NCI-H2227 (cell line): ENCODE measurements around the gene HNRNPLL.
"Not testable (repeated sequence)": the region's sequence is repeated elsewhere in the genome, so short reads cannot be mapped to it uniquely, and the experiment has no call there.

ENCODE experiments used
- DNase-seq: peaks from one replicate; lab custom pipeline; 2025; ENCODE audit not compliant: unreplicated experiment; lab: John Stamatoyannopoulos, UW

Gene HNRNPLL

DNA sequence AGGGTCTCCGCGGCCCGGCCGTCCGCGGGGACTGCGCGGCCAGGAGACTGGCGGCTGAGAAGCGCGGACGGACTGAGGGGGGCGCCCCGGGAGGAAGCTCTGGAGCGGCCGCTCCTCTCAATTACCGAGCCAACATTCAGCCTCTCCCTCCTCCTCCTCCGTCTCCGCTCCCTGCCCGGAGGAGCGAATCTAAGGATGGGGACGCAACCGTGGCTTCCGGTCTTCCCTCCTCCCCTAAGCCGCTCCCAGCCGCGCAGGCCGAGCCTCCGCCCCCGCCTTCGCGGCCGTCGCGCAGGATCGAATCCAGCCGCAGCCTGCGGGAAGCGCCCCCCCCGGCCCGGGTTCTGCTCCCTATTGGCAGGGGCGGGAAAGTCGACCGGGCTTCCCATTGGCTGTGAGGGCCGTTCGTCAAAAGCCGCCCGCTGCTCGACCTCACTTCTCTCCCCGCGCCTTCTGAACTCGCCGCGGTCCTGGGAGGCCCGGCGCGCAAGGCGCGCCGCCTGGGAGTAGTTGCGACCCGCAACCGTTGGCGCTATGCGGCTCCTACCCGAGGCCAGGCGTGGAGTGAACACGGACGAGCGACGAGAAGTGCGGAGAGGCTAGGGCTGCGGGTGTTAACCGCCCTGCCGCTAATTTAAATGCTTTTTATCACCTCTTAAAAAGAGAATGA lies at the start of gene HNRNPLL:
TSS of gene HNRNPLL (minus strand) at position 197 of the 670 bp plus-strand sequence. CDS start 302 bp downstream, outside the sequence.
- DNase-seq, result peak; percentile 99

DNA sequence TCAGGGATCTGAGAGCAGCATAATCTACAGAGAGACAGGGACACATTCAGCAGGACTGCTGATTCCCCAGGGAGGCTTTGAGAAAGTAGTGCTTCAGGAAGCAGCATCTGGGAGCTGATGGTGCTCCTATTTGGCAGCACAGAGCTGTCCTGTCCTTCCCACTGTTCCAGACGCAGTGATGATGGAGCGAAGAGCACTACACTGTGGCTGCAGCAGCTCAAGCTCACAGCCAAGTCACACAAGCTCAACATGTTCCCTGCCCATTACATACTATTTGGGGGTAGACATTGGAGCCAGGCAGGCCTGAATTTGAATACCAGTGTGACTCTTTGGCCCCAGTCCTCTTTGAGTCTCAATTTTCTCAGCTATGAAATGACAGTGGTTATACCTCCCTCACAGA lies 48.0 kb upstream of the HNRNPLL start:
- no peak for DNase-seq

DNA sequence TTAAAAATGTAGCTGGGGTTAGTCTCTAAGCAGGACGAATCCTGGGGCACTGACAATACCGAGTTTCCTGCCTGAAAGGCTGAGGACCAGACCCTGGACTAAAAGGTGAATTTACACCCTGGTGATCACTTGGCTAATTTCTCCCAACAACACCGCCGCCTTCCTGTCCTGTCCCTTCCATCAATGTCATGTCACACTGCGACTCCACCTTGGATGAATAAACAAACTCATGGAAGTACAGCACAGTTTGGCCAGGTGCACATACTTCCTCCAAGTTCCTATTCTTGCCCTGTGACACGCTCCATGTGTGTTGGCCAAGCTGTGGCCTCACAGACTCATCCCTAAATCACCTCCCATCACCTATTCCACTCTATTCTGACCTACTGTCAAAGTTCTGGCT lies 47.3 kb upstream of the HNRNPLL start:
- no peak for DNase-seq

DNA sequence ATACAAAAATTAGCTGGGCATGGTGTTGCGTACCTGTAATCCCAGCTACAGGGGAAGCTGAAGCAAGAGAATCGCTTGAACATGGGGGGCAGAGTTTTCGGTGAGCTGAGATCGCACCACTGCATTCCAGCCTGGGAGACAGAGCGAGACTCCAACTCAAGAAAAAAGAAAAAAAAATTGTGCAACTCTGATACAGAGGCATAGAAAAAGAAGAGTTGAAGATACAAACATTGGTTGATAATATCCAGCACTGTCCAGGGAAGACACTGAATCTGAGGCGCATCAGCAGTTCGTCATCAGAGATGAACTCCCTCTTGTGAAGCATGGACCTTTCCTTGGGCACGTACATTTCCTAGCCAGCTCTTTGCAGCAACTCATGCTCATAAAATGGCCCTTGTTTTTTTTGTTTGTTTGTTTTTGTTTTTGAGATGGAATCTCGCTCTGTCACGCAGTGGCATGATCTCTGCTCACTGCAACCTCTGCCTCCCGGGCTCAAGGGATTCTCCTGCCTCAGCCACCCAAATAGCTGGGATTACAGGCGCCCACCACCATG lies 46.5 kb upstream of the HNRNPLL start:
- no peak for DNase-seq

DNA sequence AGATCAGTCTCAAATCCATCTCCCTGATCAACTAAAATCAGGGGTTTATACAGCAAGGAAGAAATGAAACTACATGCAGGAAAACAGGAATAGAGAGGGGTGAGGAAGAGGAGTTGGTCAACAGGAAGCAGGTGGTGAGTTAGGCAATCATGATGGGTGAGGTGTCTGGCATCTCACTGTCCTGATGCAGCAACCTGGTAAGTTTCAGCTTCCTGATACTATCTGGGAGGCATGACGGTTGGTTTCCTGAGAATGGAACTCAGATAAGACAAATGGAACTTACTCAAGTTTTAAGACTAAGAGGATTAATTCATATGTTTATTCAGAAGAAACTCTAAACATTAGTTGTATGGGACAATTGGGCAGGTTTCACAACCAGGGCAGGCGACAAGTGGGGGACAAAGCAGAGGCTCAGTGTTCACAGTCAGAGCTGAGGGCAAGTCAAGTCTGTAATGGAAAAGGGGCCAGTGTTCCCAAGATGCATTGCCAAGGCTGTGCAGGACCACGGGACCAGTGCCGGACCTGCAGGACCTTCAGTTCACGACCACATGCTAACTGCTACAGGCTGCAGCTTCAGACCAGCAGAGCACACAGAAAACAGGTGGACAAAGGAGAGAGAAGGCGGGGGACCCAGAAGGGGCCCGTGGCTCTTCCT lies 45.5 kb upstream of the HNRNPLL start:
- DNase-seq, result no peak

DNA sequence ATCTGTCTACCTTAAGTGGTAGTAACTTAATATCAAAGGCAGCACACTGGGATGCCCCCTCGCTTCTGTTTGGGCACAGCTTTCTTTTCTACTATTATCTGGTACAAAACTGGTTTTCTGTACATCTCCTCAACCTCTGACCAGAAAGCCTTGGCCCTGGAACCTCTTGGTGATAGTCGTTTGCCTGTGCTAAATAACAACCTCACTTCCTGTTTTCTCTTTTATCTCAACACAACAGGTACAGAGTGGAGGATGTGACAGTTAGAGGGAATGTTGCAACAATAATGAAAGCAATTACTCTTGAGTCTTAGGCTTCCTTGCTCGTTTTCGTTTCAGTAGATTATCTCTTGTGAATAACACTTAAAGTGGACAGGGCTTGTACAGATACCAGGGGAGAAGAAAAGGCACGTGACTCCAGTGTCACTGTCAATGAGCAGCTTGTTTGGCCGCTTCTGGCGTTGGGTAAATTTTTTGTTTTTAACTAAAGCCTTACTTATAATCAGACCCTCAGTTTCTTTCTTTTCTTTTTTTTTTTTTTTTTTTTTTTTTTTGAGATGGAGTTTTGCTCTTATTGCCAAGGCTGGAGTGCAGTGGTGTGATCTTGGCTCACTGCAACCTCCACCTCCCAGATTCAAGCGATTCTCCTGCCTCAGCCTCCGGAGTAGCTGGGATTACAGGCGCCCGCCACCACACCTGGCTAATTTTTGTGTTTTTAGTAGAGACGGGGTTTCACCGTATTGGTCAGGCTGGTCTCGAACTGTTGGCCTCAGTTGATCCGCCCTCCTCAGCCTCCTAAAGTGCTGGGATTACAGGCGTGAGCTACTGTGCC lies 41.2 kb upstream of the HNRNPLL start:
- DNase-seq, result not testable (repeated sequence)

DNA sequence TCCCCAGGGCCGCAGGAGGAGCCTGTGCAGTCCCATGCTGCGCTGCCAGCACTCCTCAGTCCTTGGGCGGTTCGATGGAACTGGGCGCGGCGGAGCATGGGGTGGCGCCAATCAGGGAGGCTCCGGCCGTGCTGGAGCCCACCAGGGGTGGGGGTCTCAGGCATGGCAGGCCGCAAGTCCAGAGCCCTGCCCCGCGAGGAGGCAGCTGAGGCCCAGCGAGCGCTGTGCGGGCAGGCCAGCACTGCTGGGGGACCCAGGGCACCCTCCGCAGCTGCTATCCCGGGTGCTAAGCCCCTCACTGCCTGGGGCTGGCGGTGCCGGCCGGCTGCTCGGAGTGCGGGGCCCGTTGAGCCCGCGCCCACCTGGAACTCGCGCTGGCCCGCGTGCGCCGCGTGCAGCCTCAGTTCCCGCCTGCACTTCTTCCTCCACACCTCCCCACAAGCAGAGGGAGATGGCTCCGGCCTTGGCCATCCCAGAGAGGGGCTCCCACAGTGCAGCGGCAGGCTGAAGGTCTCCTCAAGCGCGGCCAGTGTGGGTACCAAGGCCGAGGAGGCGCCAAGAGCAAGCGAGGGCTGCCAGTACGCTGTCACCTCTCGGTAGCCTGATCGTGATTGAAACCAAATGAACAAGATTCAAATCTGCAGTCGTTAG lies 40.4 kb upstream of the HNRNPLL start:
- no peak for DNase-seq

DNA sequence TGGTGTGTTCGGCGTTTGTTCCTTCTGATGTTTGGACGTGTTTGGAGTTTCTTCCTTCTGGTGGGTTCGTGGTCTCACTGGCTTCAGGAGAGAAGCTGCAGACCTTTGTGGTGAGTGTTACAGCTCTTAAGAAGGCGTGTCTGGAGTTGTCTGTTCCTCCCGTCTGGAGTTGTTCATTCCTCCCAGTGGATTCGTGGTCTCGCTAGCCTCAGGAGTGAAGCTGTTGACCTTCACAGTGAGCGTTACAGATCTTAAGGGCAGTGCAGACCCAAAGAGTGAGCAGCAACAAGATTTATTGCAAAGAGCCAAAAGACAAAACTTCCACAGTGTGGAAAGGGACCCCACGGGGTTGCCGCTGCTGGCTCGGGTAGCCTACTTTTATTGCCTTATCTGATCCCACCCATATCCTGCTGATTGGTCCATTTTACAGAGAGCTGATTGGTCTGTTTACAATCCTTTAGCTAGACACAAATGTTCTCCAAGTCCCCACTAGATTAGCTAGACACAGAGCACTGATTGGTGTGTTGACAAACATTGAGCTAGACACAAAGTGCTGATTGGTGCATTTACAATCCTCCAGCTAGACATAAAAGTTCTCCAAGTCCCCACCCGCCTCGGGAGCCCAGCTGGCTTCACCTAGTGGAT lies 39.8 kb upstream of the HNRNPLL start:
- not testable (repeated sequence) for DNase-seq

DNA sequence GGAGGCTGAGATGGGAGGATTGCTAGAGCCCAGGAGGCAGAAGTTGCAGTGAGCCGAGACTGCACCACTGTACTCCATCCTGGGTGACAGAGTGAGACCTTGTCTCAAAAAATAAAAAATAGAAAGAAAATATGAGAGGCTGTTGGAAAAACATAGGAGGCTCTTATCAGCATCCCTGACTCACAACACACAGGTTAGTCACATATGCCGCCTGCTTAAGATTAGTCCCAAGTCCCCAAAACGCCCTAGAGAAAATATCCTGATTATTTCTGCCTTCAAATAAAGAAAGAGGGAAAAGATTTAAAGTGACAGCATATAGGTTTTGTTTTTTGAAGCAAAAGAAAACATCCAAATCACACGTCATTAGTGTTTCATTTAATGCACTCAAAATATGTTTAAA lies 33.3 kb upstream of the HNRNPLL start:
- DNase-seq, result no peak

DNA sequence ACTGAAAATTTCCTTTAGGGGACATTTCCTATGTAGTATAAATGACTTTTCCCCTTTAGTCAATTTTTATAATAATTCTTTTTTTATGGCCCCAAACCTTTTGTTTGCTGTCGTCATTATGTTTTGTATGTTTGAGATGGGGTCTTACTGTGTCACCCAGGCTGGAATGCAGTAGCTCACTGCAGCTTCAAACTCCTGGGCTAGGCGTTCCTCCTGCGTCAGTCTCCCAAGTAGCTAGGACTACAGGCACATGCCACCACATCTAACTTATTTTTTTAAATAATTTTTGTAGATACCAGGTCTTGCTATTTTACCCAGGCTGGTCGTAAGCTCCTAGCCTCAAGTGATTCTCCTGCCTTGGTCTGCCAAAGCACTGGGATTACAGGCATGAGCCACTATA lies 32.4 kb upstream of the HNRNPLL start:
- no peak for DNase-seq

DNA sequence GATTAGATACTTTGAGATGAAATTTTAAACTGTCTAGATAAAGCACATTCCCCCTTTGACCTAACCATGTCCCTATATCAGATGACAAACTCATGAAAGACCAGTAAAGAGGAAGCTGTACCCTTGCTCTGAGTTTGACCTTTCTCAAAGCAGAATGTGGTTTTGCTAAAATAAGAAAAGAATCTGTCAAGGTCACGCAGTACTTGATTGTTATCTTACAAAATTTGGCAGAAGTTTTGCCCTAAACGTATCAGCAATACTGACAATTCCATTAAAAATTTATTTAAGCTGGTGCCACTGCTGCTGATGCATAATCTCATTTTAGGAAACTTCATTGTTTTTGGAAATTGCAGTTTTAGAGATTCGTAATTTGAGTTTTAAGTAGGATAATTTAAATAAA lies 32.0 kb upstream of the HNRNPLL start:
- DNase-seq, result no peak

DNA sequence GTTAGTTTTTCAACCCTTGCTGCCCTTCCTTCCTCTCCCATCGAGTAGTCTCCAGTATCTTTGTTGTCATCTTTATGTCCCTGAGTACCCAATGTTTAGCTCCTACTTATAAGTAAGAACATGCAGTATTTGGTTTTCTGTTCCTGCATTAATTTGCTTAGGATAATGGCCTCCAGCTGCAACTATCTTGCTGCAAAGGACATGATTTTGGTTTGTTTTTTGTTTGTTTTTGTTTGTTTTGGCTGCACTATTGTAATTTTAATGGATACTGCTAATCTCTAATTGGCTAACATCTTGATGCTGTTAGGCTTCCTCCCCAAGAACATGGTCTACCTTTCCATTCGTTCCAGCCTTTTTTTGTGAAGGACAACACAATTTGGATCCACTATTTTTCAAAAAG lies 31.2 kb upstream of the HNRNPLL start:
- no peak for DNase-seq

DNA sequence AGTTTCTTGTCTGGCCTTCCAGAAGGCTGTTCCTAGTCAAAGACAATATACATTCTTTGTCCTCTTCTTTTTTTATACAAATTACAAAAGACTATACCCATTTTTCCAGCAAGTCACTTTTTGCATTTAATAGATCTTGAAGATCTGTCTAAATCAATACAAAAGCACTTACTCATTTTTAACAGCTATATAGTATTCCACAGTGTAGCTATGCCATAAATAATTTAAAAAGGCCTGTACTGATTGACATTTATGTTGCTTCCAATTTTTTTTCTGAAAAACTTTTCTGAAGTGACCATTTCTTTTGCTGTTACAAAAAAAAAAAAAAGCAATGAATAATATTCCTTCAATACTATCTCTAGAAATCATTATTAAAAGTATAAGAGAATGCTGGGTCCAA lies 30.3 kb upstream of the HNRNPLL start:
- no peak for DNase-seq

DNA sequence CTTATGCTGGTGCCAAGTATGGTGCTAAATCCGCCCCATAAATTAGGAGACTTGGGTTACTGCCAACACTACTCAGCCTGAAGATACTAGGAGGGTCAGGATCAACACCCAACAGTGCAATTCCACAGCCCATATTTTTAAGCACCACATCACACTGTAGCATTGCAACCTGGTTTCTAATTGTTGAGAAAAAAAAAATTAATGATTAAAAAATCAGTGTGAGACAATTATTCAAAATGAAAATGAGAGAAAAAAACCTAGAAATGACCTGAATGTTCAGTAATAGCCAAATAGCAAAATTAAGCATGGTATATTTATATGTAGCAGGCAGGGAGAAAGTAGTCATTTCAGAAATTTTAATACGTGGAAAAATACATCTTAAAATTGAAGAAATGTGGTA lies 29.2 kb upstream of the HNRNPLL start:
- no peak for DNase-seq

DNA sequence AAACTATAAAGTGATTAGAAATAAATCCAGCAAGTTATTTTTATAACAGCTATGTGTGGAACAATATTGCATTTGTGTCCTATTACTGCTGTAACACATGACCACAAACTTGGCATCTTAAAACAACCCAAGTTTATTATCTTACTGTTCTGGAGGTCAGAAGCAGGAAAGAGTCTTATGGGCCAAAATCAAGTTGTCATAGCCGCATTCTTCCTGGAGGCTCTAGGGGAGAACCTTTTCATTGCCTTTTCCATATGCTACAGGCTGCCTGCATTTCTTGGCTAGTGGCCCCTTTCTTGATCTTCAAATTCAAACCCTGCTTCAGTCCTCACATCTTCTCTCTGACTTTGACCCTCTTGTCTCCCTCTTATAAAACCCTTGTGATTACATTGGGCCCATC lies 27.0 kb upstream of the HNRNPLL start:
- no peak for DNase-seq

DNA sequence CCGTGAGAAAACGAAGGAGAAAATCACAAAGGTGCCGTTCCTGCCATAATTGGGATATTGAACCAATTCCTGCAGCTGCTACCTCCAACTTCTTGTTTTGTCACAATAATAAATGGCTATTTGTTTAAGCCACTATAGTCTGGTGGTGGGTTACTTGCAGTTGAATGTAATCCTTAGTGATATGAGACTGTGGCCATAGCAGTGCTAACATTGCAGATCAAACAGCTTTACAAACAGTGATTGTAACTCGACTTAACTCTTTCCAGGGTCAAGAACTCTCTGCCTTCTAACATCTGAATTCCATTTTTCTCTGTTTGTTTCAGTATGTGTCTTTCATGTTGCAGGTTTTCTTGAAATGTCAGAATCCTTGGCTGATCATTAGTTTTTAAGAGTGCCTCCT lies 24.7 kb upstream of the HNRNPLL start:
- DNase-seq, result no peak

DNA sequence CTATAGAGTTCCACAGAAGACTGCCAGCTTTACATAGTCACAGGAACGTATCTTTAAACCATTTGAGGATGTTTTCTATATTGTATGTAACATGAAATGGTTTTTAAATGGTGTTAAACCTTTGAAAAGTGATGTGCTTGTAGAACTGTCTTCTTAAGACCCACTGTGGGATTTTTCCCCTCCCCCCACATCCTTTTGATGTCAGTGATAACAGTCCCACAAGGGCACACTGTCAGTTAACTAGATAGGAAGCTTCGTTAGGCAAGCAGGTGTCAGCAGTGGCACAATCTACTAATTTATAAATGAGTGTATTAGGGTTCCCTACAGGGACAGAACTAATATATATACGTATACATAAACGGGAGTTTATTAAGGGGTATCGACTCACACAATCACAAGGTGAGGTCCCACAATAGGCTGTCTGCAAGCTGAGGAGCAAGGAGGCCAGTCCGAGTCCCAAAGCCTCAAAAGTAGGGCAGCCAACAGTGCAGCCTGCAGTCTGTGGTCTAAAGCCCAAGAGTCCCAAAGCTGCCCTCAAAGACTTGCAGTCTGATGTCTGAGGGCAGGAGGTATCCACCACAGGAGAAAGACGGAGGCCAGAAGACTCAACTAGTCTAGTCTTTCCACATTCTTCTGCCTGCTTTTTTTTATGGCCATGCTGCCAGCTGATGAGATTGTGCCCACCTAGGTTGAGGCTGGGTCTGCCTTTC lies 23.8 kb upstream of the HNRNPLL start:
- DNase-seq, result no peak

DNA sequence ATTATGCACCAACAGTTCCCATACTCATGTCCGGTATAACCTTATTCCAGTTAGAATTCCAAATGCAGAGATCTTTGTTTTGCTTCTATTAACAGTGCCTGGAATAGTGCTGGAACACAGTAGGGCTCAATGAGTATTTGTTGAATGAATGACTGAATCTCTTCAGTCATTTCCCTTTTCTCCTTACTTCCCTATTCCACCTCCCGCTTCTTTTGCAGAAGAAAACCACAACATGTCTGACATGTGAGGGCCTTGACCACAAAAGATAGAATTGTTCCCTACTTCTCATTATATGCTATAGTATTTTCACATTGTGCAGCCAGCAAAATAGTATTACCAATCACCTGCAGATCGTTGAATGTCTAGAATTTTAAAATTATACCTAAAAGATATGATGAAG lies 19.5 kb upstream of the HNRNPLL start:
- no peak for DNase-seq

DNA sequence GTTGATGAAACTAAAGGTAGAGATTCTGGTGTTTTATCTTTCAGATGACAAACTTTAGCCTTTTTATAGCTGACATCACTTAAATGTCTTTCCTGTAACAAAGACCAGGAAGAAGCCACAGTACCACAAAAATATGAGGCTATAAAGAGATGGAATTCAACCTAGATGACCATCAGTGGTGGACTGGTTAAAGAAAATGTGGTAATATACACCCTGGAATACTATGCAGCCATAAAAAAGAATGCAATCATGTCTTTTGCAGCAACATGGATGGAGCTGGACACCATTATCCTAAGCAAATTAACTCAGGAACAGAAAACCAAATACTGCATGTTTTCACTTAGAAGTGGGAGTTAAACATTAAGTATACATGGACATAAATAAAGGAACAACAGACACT lies 18.3 kb upstream of the HNRNPLL start:
- DNase-seq, result no peak

DNA sequence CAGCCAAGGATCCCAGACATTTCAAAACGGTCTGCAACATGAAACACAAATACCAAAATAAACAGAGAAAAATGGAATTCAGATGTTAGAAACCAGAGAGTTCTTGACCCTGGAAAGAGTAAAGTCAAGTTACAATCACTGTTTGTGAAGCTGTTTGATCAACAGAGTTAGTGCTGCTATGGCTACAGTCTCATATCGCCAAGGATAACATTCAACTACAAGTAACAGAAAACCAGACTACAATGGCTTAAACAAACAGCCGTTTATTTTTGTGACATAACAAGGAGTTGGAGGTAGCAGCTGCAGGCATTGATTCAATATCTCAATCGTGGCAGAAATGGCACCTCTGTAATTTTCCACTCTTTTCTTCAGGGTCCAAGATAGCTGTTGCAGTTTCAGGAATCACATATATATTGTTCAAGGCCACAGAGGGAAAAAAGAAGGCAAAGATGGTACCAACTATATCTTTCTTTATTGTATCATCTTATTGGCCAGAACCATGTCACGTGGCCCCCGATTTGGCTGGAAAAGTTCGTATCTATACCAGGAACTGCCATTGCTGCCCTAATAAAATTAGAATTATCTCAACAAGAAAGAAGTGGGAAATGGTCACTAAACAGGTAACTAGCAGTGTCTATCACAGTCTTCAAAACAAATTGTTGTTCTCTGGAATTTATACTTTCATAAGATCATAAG lies 17.7 kb upstream of the HNRNPLL start:
- DNase-seq, result no peak
